ENCODE data around the gene ZNF839. TPM values are rescaled to one million over a fixed set of nuclear protein-coding genes. Genes with fewer than 3 reads are reported as not detected.

Gene ZNF839
- total RNA-seq, 1 experiment from 2014 or later, result 10.8 TPM

GRCh38 chr14:102321456-102322422 lies 2.2 kb downstream of the ZNF839 start:
- ChIA-PET CTCF (no interaction called here), POLR2A (interaction anchor here (1.1 kb wide), 1 partner anchor 17 kb away, joined by 17 read pairs; no protein-coding TSS in a partner anchor)
- peaks cover 13% of the 10 kb centered on the region for H3K4me1 ChIP-seq (ENCODE audit: control insufficient read depth, insufficient read depth, low read length)
- TF ChIP-seq REST (IDR thresholded peaks at IDR 0.05; ENCODE audit: insufficient read depth in 1 of 2, low read depth in 2 of 2, low read length in 1 of 2) (no peak), TCF7L2 (IDR thresholded peaks at IDR 0.05; ENCODE audit: low read depth, low read length) (no peak), SIN3A (IDR thresholded peaks at IDR 0.05; ENCODE audit: borderline replicate concordance, insufficient read depth, low read depth, low read length) (no peak), CTCF (IDR thresholded peaks at IDR 0.05) (no peak), POLR2AphosphoS5 (IDR thresholded peaks at IDR 0.05; ENCODE audit: low read depth, low read length) (no peak)
- no TSS peak for BruUV-seq (replicated peaks)
- H3K27me3 ChIP-seq (ENCODE audit: control insufficient read depth, insufficient read depth, low read length), result no peaks in the 10 kb centered on the region
- no peaks in the 10 kb centered on the region for H3K9me3 ChIP-seq (ENCODE audit: control insufficient read depth, insufficient read depth, low read depth, low read length)
- intact Hi-C loops (cut with micrococcal nuclease; ENCODE audit: unreplicated experiment) (no loop called here), in situ Hi-C loops (cut with HindIII; ENCODE audit: low pct_unique_long_range_greater_than_20kb, low sequenced_read_pairs) (loop anchor here (25.0 kb wide), 1 partner anchor 109 kb away; no protein-coding TSS in a partner anchor)
- DNase-seq (ENCODE audit: low read depth, low spot score), result no peak
- H3K27ac ChIP-seq (ENCODE audit: low read length), result no peak overlapping the region
- H3K36me3 ChIP-seq (ENCODE audit: control insufficient read depth, insufficient read depth, low read length), result no peaks in the 10 kb centered on the region
- no peak overlapping the region for H3K4me3 ChIP-seq (ENCODE audit: low read depth in 2 of 2, low read length in 2 of 2)
- no peak for ATAC-seq

GRCh38 chr14:102323102-102323501 lies 3.6 kb downstream of the ZNF839 start:
- intact Hi-C loops (cut with micrococcal nuclease; ENCODE audit: unreplicated experiment) (no loop called here), in situ Hi-C loops (cut with HindIII; ENCODE audit: low pct_unique_long_range_greater_than_20kb, low sequenced_read_pairs) (loop anchor here (25.0 kb wide), 1 partner anchor 111 kb away; no protein-coding TSS in a partner anchor)
- Histone ChIP-seq H3K4me3 (ENCODE audit: low read depth in 2 of 2, low read length in 2 of 2) (no peak overlapping the region), H3K9me3 (ENCODE audit: control insufficient read depth, insufficient read depth, low read depth, low read length) (no peaks in the 10 kb centered on the region), H3K27ac (ENCODE audit: low read length) (no peak overlapping the region), H3K36me3 (ENCODE audit: control insufficient read depth, insufficient read depth, low read length) (no peaks in the 10 kb centered on the region), H3K27me3 (ENCODE audit: control insufficient read depth, insufficient read depth, low read length) (no peaks in the 10 kb centered on the region), H3K4me1 (ENCODE audit: control insufficient read depth, insufficient read depth, low read length) (peaks cover 6% of the 10 kb centered on the region)
- DNase-seq (ENCODE audit: low read depth, low spot score) (peak; percentile 35), ATAC-seq (0 out of 2 replicates have a peak, but pooled peaks have one; percentile 37)
- ChIA-PET POLR2A (no interaction called here), CTCF (no interaction called here)
- TF ChIP-seq REST (IDR thresholded peaks at IDR 0.05; ENCODE audit: insufficient read depth in 1 of 2, low read depth in 2 of 2, low read length in 1 of 2), result no peak
- TF ChIP-seq CTCF (IDR thresholded peaks at IDR 0.05), result peak; percentile 78
- no TSS peak for BruUV-seq (replicated peaks)

Data from Panc1 (cell line).